Daoy (cell line): ENCODE data around the gene LARP1. TPM values are rescaled to one million over a fixed set of nuclear protein-coding genes. Genes with fewer than 3 reads are reported as not detected.
A peak's percentile ranks its signal among the peaks of the same experiment; 100 is the strongest.
"Not testable (repeated sequence)": the region's sequence is repeated elsewhere in the genome, so short reads cannot be mapped to it uniquely, and the experiment has no call there.

ENCODE experiments used
- DNase-seq: peaks from one replicate; pipeline ENCODE4 v3.0.0-alpha.2; 2015; ENCODE audit warnings: low read depth
- total RNA-seq: library from RNA; depleted of rRNA; stranded (reverse); fragments of >200 nt; shearing (Covaris generic); gene quantifications from 2 replicates; pipeline ENCODE4 v1.2.3, GENCODE V29; 2014; rRNA removed

LARP1 gene
- total RNA-seq: 38.5 and 61.9 TPM in 2 replicates

- DNase-seq: peak; percentile 51
Observed at GRCh38 chr5:154755361-154756008, at the start of gene LARP1. Gene LARP1, plus strand, starts transcription at chr5:154755377. Its CDS starts 381 bp downstream, at chr5:154755758.

GRCh38 chr5:154706416-154706815 lies 48.8 kb upstream of the LARP1 start:
- DNase-seq: no peak

- no peak for DNase-seq
Observed at GRCh38 chr5:154707641-154708040, 47.5 kb upstream of the LARP1 start.

GRCh38 chr5:154708207-154708606 lies 47.0 kb upstream of the LARP1 start:
- no peak for DNase-seq

GRCh38 chr5:154708846-154709245 lies 46.3 kb upstream of the LARP1 start:
- DNase-seq: no peak

- no peak for DNase-seq
Observed at GRCh38 chr5:154709368-154710305, 45.5 kb upstream of the LARP1 start.

- no peak for DNase-seq
Observed at GRCh38 chr5:154712518-154713437, 42.4 kb upstream of the LARP1 start.

GRCh38 chr5:154713615-154714125 lies 41.5 kb upstream of the LARP1 start:
- DNase-seq: peak; percentile 15

- peak; percentile 43 for DNase-seq
Observed at GRCh38 chr5:154714266-154714986, 40.8 kb upstream of the LARP1 start.

GRCh38 chr5:154721481-154722058 lies 33.6 kb upstream of the LARP1 start:
- DNase-seq: no peak

- DNase-seq: no peak
Observed at GRCh38 chr5:154722097-154722496, 33.1 kb upstream of the LARP1 start.

- no peak for DNase-seq
Observed at GRCh38 chr5:154722936-154723335, 32.2 kb upstream of the LARP1 start.

GRCh38 chr5:154723740-154724505 lies 31.3 kb upstream of the LARP1 start:
- no peak for DNase-seq

- no peak for DNase-seq
Observed at GRCh38 chr5:154727361-154727760, 27.8 kb upstream of the LARP1 start.

GRCh38 chr5:154728939-154729588 lies 26.1 kb upstream of the LARP1 start:
- no peak for DNase-seq

GRCh38 chr5:154729613-154730012 lies 25.6 kb upstream of the LARP1 start:
- DNase-seq: no peak

GRCh38 chr5:154730761-154731160 lies 24.4 kb upstream of the LARP1 start:
- not testable (repeated sequence) for DNase-seq

- no peak for DNase-seq
Observed at GRCh38 chr5:154732212-154732611, 23.0 kb upstream of the LARP1 start.
